ENCODE measurements around the gene MAB21L4. TPM values are rescaled to one million over a fixed set of nuclear protein-coding genes. Genes with fewer than 3 reads are reported as not detected.

The MAB21L4 gene
- total and polyA plus RNA-seq, 10 donors: 0.04 to 0.70 (median 0.23) TPM; not detected in 6

DNA sequence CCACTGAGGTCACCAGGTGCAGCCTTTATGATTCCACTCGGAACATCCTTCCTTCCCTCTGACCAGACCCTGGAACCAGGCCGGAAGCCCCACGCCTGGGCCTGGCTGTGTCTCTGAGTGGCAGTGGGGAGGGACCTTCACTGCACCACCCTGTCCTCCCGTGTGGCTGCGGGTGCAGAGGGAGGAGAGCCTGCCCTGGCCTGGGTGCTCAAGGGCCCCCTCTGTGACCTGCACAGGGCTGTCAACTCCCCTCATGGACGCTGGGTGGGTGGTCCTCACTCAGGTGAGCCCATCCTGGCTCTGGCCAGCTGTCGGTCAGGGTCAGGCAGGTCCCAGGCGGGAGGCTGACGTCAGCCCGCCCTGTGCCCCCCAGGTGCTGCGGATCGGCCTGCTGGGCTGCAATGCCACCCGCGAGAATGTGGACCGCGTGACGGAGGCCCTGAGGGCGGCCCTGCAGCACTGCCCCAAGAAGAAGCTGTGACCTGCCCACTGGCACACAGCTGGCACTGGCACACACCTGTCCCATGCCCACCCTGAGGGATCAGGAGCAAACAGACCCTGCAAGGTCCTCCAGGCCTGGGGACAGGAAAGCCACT is 17.5 kb downstream of the MAB21L4 start:
- no peaks in the 10 kb centered on the region for H3K27me3 ChIP-seq (replicated peaks in 1 of 7)
- H3K9me3 ChIP-seq: no peaks in the 10 kb centered on the region
- H3K4me3 ChIP-seq: no peak overlapping the region
- peaks cover 0 to 20% (median 8%) of the 10 kb centered on the region in 6 donors for H3K4me1 ChIP-seq
- intact Hi-C loops (cut with DNase I; ENCODE audit: low total_unique reads): no loop called here
- TF ChIP-seq POLR2A (IDR thresholded peaks at IDR 0.05) (no peak), POLR2AphosphoS5 (IDR thresholded peaks at IDR 0.05) (no peak)
- no peaks in the 10 kb centered on the region for H3K36me3 ChIP-seq
- H3K27ac ChIP-seq: no peak overlapping the region
- 83 to 92% (median 91%) methylated on average over 5 to 18 of the region's 18 CpGs for WGBS, 5 donors
- DNase-seq: peak; percentile 63

DNA sequence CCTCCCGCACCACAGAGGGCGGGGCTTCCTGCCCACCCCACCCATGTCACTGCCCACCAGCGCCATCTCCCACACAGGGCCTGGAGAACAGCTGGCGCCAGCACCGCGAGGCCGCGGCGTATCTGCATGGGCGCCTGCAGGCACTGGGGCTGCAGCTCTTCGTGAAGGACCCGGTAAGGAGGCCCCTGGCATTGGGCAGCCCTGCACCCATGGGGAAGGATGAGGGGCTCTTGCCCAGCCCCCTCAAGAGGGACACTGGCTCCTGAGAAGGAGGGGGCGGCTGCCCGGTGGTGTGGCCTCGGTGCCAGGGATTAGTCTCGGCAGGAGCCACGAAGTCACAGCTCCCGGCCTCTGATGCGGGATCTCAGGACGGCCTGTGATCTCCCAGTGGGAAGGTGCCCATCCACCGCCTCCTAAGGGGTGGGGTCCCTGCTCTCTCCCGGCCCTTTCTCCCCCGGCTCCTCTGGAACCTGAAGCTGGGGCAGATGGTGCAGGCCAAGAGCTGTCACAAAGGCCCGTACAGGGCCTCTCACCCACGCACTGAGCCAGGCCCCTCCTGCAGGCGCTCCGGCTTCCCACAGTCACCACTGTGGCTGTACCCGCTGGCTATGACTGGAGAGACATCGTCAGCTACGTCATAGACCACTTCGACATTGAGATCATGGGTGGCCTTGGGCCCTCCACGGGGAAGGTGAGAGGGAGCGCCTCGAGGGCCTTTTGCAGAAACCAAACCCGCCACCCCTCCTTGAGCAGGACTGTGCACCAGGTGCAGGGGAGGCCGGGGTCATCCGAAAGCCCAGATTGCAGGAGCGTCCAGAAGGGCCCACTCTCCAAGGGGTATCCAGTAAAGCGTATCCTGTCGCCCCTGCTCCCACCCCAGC is 18.3 kb downstream of the MAB21L4 start:
- no peaks in the 10 kb centered on the region for H3K36me3 ChIP-seq
- H3K4me1 ChIP-seq: peaks cover 0 to 20% (median 8%) of the 10 kb centered on the region in 6 donors
- H3K9me3 ChIP-seq: no peaks in the 10 kb centered on the region
- 80 to 89% (median 88%) methylated on average over 23 to 40 of the region's 40 CpGs for WGBS, 5 donors
- intact Hi-C loops (cut with DNase I; ENCODE audit: low total_unique reads): no loop called here
- DNase-seq: peak; percentile 74
- TF ChIP-seq, protein P1, sequence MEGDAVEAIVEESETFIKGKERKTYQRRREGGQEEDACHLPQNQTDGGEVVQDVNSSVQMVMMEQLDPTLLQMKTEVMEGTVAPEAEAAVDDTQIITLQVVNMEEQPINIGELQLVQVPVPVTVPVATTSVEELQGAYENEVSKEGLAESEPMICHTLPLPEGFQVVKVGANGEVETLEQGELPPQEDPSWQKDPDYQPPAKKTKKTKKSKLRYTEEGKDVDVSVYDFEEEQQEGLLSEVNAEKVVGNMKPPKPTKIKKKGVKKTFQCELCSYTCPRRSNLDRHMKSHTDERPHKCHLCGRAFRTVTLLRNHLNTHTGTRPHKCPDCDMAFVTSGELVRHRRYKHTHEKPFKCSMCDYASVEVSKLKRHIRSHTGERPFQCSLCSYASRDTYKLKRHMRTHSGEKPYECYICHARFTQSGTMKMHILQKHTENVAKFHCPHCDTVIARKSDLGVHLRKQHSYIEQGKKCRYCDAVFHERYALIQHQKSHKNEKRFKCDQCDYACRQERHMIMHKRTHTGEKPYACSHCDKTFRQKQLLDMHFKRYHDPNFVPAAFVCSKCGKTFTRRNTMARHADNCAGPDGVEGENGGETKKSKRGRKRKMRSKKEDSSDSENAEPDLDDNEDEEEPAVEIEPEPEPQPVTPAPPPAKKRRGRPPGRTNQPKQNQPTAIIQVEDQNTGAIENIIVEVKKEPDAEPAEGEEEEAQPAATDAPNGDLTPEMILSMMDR (IDR thresholded peaks at IDR 0.05 in 8 of 11, conservative IDR thresholded peaks at IDR 0.05 in 3 of 11): no peak
- TF ChIP-seq POLR2A (IDR thresholded peaks at IDR 0.05): no peak
- no peak for TF ChIP-seq POLR2AphosphoS5 (IDR thresholded peaks at IDR 0.05)
- no peak overlapping the region for H3K27ac ChIP-seq
- no peaks in the 10 kb centered on the region for H3K27me3 ChIP-seq (replicated peaks in 1 of 7)
- H3K4me3 ChIP-seq: no peak overlapping the region

DNA sequence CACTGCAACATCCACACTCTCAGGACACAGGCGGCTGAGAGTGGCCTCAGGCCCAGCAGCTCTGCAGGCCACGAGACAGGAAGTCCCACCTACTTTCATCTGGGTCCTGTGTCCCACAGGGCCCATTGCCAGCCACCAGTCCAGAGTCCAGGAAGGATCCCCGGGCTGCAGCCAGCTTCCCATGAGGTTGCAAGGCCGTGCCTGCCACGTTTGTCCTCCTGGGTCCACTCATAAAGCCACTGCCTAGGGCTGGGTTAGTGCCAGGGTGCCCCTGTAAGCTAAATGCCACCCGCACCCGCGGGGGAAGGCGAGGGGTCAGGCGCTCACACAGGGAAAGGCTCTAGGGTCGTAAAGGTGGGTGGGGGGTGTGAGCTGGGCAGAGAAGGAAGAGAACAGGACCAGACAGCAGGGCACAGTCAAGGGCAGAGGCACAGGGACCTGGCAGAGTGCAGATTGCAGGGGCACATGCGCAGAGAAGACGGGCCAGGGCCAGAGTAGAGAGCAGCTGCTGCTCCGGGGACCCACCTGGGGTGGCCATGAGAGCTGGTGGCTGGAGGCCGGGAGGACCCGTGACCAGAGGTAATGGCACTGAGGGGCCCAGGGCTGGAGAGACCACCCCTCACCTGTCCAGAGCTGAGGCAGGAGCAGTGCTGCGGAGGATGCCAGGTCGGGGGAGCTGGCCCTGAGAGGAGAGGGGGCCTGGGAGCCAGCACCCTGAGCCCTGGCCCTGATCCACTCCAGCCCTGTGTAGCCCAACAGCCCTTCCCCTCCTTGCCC is 19.3 kb downstream of the MAB21L4 start:
- H3K4me1 ChIP-seq: peaks cover 0 to 20% (median 8%) of the 10 kb centered on the region in 6 donors
- WGBS, 5 donors: 66 to 83% (median 78%) methylated on average over 12 to 18 of the region's 18 CpGs
- H3K4me3 ChIP-seq: no peak overlapping the region
- TF ChIP-seq, protein P1 (IDR thresholded peaks at IDR 0.05 in 8 of 11, conservative IDR thresholded peaks at IDR 0.05 in 3 of 11): no peak
- peak; percentile 38 to 68 (median 46) for TF ChIP-seq POLR2AphosphoS5 (IDR thresholded peaks at IDR 0.05)
- H3K36me3 ChIP-seq: no peaks in the 10 kb centered on the region
- peak overlapping the region in 4 of 8 donors; percentile 33 to 54 (median 42) for H3K27ac ChIP-seq
- peak; percentile 79 for DNase-seq
- intact Hi-C loops (cut with DNase I; ENCODE audit: low total_unique reads): no loop called here
- H3K27me3 ChIP-seq (replicated peaks in 1 of 7): no peaks in the 10 kb centered on the region
- no peaks in the 10 kb centered on the region for H3K9me3 ChIP-seq

DNA sequence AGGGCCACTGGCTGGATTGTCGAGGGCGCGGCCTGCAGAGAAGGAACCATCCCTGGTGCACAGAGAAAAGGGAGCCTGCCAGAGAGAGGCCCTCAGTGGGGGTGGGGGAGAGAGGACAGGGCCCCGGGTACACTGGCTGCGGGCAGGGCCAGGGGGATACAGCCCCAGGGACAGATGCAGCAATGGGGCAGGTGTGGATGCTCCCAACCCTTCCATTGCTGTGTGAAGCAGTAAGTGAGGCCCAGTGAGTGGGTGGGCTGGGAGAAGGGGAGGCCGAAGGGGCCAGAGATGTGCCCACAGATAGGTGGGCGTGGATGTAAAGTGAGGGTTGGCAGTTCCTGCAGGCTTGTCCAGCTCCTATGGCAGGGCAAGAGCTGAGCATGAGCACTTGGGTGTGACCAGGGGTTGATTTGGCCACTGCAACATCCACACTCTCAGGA is 19.9 kb downstream of the MAB21L4 start:
- no peak for TF ChIP-seq POLR2A (IDR thresholded peaks at IDR 0.05)
- TF ChIP-seq POLR2AphosphoS5 (IDR thresholded peaks at IDR 0.05): no peak
- TF ChIP-seq, protein P1 (IDR thresholded peaks at IDR 0.05 in 8 of 11, conservative IDR thresholded peaks at IDR 0.05 in 3 of 11): no peak
- peak overlapping the region in 3 of 8 donors; percentile 33 to 54 (median 51) for H3K27ac ChIP-seq
- H3K27me3 ChIP-seq (replicated peaks in 1 of 7): no peaks in the 10 kb centered on the region
- H3K4me3 ChIP-seq: no peak overlapping the region
- intact Hi-C loops (cut with DNase I; ENCODE audit: low total_unique reads): no loop called here
- no peak for DNase-seq
- H3K9me3 ChIP-seq: no peaks in the 10 kb centered on the region
- H3K36me3 ChIP-seq: no peaks in the 10 kb centered on the region
- H3K4me1 ChIP-seq: peaks cover 0 to 20% (median 8%) of the 10 kb centered on the region in 6 donors
- WGBS, 5 donors: 63 to 78% (median 75%) methylated on average over 7 of the region's 7 CpGs
